ENCODE measurements around the gene FRAS1.

GRCh38 chr4:78268597-78268996, 211.5 kb downstream of the FRAS1 start:
- no peak for TF ChIP-seq CTCF (IDR thresholded peaks at IDR 0.05)
- TF ChIP-seq POLR2A (IDR thresholded peaks at IDR 0.05) = no peak
